H1 (cell line): Measurements from ENCODE around the gene TMEM161B. TPM values are rescaled to one million over a fixed set of nuclear protein-coding genes. Genes with fewer than 3 reads are reported as not detected.
A peak's percentile ranks its signal among the peaks of the same experiment; 100 is the strongest.

Experiments
- CTCF ChIA-PET: fragments of 300-600 bp; sonication (Branson Sonifier 250); formaldehyde crosslinking; loops from one replicate; lab custom pipeline; 2021; ENCODE audit not compliant: partially characterized antibody; lab: Charles Lee
- POLR2A ChIA-PET: fragments of 300-600 bp; sonication (Branson Sonifier 250); formaldehyde crosslinking; loops from one replicate; lab custom pipeline; 2021; ENCODE audit warnings: inconsistent platforms; ENCODE audit not compliant: partially characterized antibody; lab: Charles Lee
- DNase-seq, 2 experiments: peaks; one replicate each; pipeline versions ENCODE4 v3.0.0 to v3.0.0-alpha.2; 2010 to 2022; ENCODE audit warnings: low spot score in 2 of 2, low read depth in 1 of 2, mixed read lengths in 1 of 2
- FAIRE-seq: peaks from 2 replicates; lab custom pipeline; 2011; peaks lifted over from hg19 to GRCh38; lab: Jason Lieb, UNC
- H2AFZ ChIP-seq: 2 replicates; pipeline ENCODE4 v1.8.1; 2012; ENCODE audit warnings: low read length, inconsistent platforms
- H2AK5ac ChIP-seq: 2 replicates; pipeline ENCODE4 v1.6.1; 2013; ENCODE audit warnings: low read depth, low read length
- H2BK120ac ChIP-seq: replicated peaks from 2 replicates; pipeline ENCODE3; 2013; ENCODE audit warnings: low read depth, low read length, inconsistent platforms
- H2BK12ac ChIP-seq: 2 replicates; pipeline ENCODE4 v1.6.1; 2013; ENCODE audit warnings: low read depth, low read length
- H2BK15ac ChIP-seq: 2 replicates; pipeline ENCODE4 v1.6.1; 2013; ENCODE audit warnings: low read length
- H2BK20ac ChIP-seq: 2 replicates; pipeline ENCODE4 v1.6.1; 2013; ENCODE audit warnings: low read length
- H2BK5ac ChIP-seq: 2 replicates; pipeline ENCODE4 v1.6.1; 2013; ENCODE audit warnings: low read depth, low read length
- H3K14ac ChIP-seq: 2 replicates; pipeline ENCODE4 v1.6.1; 2013; ENCODE audit warnings: inconsistent platforms; ENCODE audit not compliant: insufficient read length
- H3K18ac ChIP-seq: 2 replicates; pipeline ENCODE4 v1.6.1; 2013; ENCODE audit warnings: low read length; ENCODE audit errors: extremely low read depth
- H3K23ac ChIP-seq: 2 replicates; pipeline ENCODE4 v1.6.1; 2013; ENCODE audit warnings: inconsistent platforms; ENCODE audit not compliant: insufficient read length
- H3K23me2 ChIP-seq: 2 replicates; pipeline ENCODE4 v1.6.1; 2013; ENCODE audit warnings: low read depth, low read length
- H3K27ac ChIP-seq: 2 replicates; pipeline ENCODE4 v1.6.1; 2011; ENCODE audit warnings: low read depth, low read length, inconsistent platforms
- H3K27me3 ChIP-seq, 4 experiments: replicated peaks in 1 of 4; 1 replicate in 1 of 4; 2 replicates in 3 of 4; pipeline versions ENCODE4 v1.6.1 to v1.8.1; 2011 to 2013; ENCODE audit warnings: low read length in 3 of 4, mild to moderate bottlenecking in 3 of 4, inconsistent platforms in 2 of 4, mixed read lengths in 2 of 4, moderate library complexity in 1 of 4; ENCODE audit not compliant: control insufficient read depth in 3 of 4, insufficient read depth in 3 of 4; ENCODE audit errors: extremely low read depth in 1 of 4
- H3K36me3 ChIP-seq, 4 experiments: 2 replicates each; pipeline versions ENCODE4 v1.6.1 to v1.8.1; 2011 to 2013; ENCODE audit warnings: mild to moderate bottlenecking in 4 of 4, low read length in 3 of 4, moderate library complexity in 2 of 4, control low read depth in 1 of 4, inconsistent platforms in 1 of 4; ENCODE audit not compliant: insufficient read depth in 4 of 4, control insufficient read depth in 2 of 4
- H3K4ac ChIP-seq: replicated peaks from 2 replicates; pipeline ENCODE3; 2013; ENCODE audit warnings: low read length, low read depth, mixed read lengths, inconsistent platforms; ENCODE audit not compliant: insufficient read length
- H3K4me1 ChIP-seq, 4 experiments: replicated peaks in 1 of 4; 1 replicate in 1 of 4; 2 replicates in 3 of 4; pipeline versions ENCODE4 v1.6.1 to v1.8.1; 2011 to 2013; ENCODE audit warnings: low read length in 3 of 4, inconsistent platforms in 2 of 4, mixed read lengths in 1 of 4; ENCODE audit not compliant: insufficient read depth in 4 of 4, control insufficient read depth in 3 of 4
- H3K4me2 ChIP-seq, 2 experiments: 2 replicates each; pipeline versions ENCODE4 v1.6.1 to v1.8.1; 2011 to 2013; ENCODE audit warnings: low read depth in 2 of 2, low read length in 2 of 2, control low read depth in 1 of 2, inconsistent platforms in 1 of 2, mild to moderate bottlenecking in 1 of 2; ENCODE audit not compliant: insufficient read depth in 1 of 2
- H3K4me3 ChIP-seq, 4 experiments: fragments of 200-600, 300-600 bp in 1 of 4; sonication (generic), shearing (Covaris generic), sonication (Bioruptor Twin) in 1 of 4; 2 replicates each; pipeline versions ENCODE4 v1.5.1 to v1.8.1; 2011 to 2016; ENCODE audit warnings: low read length in 4 of 4, low read depth in 3 of 4, control low read depth in 2 of 4, inconsistent platforms in 2 of 4, mild to moderate bottlenecking in 2 of 4, mixed read lengths in 1 of 4, moderate library complexity in 1 of 4; ENCODE audit not compliant: insufficient read depth in 2 of 4; ENCODE audit errors: extremely low read depth in 1 of 4
- H3K56ac ChIP-seq: replicated peaks from 2 replicates; pipeline ENCODE3; 2013; ENCODE audit warnings: low read depth, mild to moderate bottlenecking, mixed read lengths, low read length, inconsistent platforms; ENCODE audit not compliant: insufficient read length
- H3K79me1 ChIP-seq: 2 replicates; pipeline ENCODE4 v1.6.1; 2013; ENCODE audit warnings: low read depth, low read length, control low read depth
- H3K79me2 ChIP-seq, 2 experiments: 2 replicates each; pipeline versions ENCODE4 v1.6.1 to v1.8.1; 2012 to 2013; ENCODE audit warnings: low read length in 2 of 2, mild to moderate bottlenecking in 2 of 2, inconsistent platforms in 1 of 2; ENCODE audit not compliant: insufficient read depth in 2 of 2, control insufficient read depth in 1 of 2
- H3K9ac ChIP-seq, 4 experiments: replicated peaks in 1 of 4; 1 replicate in 1 of 4; 2 replicates in 3 of 4; pipeline versions ENCODE4 v1.6.1 to v1.8.1; 2011 to 2013; ENCODE audit warnings: low read depth in 3 of 4, low read length in 3 of 4, control low read depth in 2 of 4, mild to moderate bottlenecking in 2 of 4, moderate library complexity in 2 of 4, inconsistent platforms in 1 of 4; ENCODE audit errors: extremely low read depth in 1 of 4
- H3K9me3 ChIP-seq, 2 experiments: 2 replicates each; pipeline versions ENCODE4 v1.6.1 to v1.8.1; 2012 to 2013; ENCODE audit warnings: mild to moderate bottlenecking in 2 of 2, moderate library complexity in 2 of 2, control low read depth in 1 of 2, inconsistent platforms in 1 of 2, low read depth in 1 of 2, low read length in 1 of 2, mixed read lengths in 1 of 2; ENCODE audit not compliant: insufficient read depth in 2 of 2
- H4K20me1 ChIP-seq, 2 experiments: replicated peaks in 1 of 2; 2 replicates each; pipeline versions ENCODE3 to v1.8.1; 2011 to 2013; ENCODE audit warnings: inconsistent platforms in 2 of 2, low read length in 2 of 2, mild to moderate bottlenecking in 1 of 2; ENCODE audit not compliant: insufficient read depth in 2 of 2, control insufficient read depth in 1 of 2
- H4K5ac ChIP-seq: 2 replicates; pipeline ENCODE4 v1.6.1; 2013; ENCODE audit warnings: low read length, low read depth, mixed read lengths, inconsistent platforms; ENCODE audit not compliant: insufficient read length
- H4K8ac ChIP-seq: 2 replicates; pipeline ENCODE4 v1.8.0; 2013; ENCODE audit warnings: mild to moderate bottlenecking, moderate library complexity, low read length, inconsistent platforms; ENCODE audit not compliant: insufficient read depth; ENCODE audit errors: extremely low read depth
- H4K91ac ChIP-seq: replicated peaks from 2 replicates; pipeline ENCODE3; 2013; ENCODE audit warnings: low read length, mixed read lengths, inconsistent platforms; ENCODE audit not compliant: insufficient read length
- ASH2L ChIP-seq: fragments of 200-600, 300-600 bp; sonication (generic); IDR thresholded peaks from one replicate; pipeline ENCODE4 v1.7.1; 2017; ENCODE audit warnings: low read length
- ATF2 ChIP-seq: IDR thresholded peaks from 2 replicates; pipeline ENCODE4 v1.6.1; 2012; ENCODE audit warnings: low read length, inconsistent platforms
- BACH1 ChIP-seq: IDR thresholded peaks from 2 replicates; pipeline ENCODE4 v1.6.1; 2012; ENCODE audit warnings: low read length, improper control_type of control experiment
- CHD1 ChIP-seq: IDR thresholded peaks from 2 replicates; pipeline ENCODE4 v1.6.1; 2012; ENCODE audit warnings: low read depth, low read length, improper control_type of control experiment
- CREB1 ChIP-seq: IDR thresholded peaks from 2 replicates; pipeline ENCODE4 v1.6.1; 2012; ENCODE audit warnings: inconsistent platforms
- EP300 ChIP-seq, 2 experiments: IDR thresholded peaks; 1 replicate in 1 of 2; 2 replicates in 1 of 2; pipeline ENCODE4 v1.6.1; 2011 to 2012; ENCODE audit warnings: low read depth in 2 of 2, low read length in 2 of 2, mild to moderate bottlenecking in 2 of 2, borderline replicate concordance in 1 of 2, inconsistent platforms in 1 of 2, moderate library complexity in 1 of 2
- EZH2 ChIP-seq: fragments of 200-600 bp; sonication (generic); IDR thresholded peaks from 2 replicates; pipeline ENCODE4 v1.7.1; 2012; ENCODE audit warnings: low read depth, mild to moderate bottlenecking, moderate library complexity, low read length, inconsistent platforms; ENCODE audit not compliant: severe bottlenecking
- JUND ChIP-seq: IDR thresholded peaks from 2 replicates; pipeline ENCODE4 v1.6.1; 2011; ENCODE audit warnings: mild to moderate bottlenecking, improper control_type of control experiment, low read length
- MAX ChIP-seq: IDR thresholded peaks from 2 replicates; pipeline ENCODE4 v1.6.1; 2012; ENCODE audit warnings: inconsistent platforms
- WGBS, 2 experiments: shearing (Covaris generic) in 1 of 2; methylation state at CpG; one replicate each; pipeline versions ENCODE4 v1.1.6 to v1.1.7; 2013 to 2015; ENCODE audit warnings: low lambda C conversion rate in 2 of 2, mixed read lengths in 2 of 2, inconsistent platforms in 1 of 2, low coverage in 1 of 2, missing lambda C conversion rate in 1 of 2; ENCODE audit not compliant: insufficient replicate concordance in 2 of 2, insufficient coverage in 1 of 2, insufficient read length in 1 of 2; ENCODE audit errors: extremely low coverage in 1 of 2, missing lambda C conversion rate in 1 of 2; 5-methylcytosine and 5-hydroxymethylcytosine counted together
- polyA plus RNA-seq, 7 experiments: library from polyadenylated mRNA; depleted of rRNA in 3 of 7; stranded (reverse) in 5 of 7; unstranded in 2 of 7; fragments of >200 nt in 5 of 7; fragments of 200-250 nt in 2 of 7; gene quantifications; 1 replicate in 5 of 7; 2 replicates in 1 of 7; 4 replicates in 1 of 7; pipeline versions ENCODE4 v1.2.1 to v1.2.3, GENCODE V29; 2011 to 2013; ENCODE audit warnings: missing spikeins in 2 of 7, mixed read lengths in 2 of 7
- total RNA-seq: library from RNA; stranded (reverse); fragmentation: NEBNext Ultra II Directional; extraction: Animal tissue kit (Norgen Biotek cat#: 25700); gene quantifications from 2 replicates; pipeline ENCODE4 v1.2.1, GENCODE V29; 2021

Gene TMEM161B
- total and polyA plus RNA-seq, 2 of the 8 experiments (the other 6 are each of a cell fraction or from before 2014, with no cell fraction given), result 7.4 to 13.8 TPM

DNA sequence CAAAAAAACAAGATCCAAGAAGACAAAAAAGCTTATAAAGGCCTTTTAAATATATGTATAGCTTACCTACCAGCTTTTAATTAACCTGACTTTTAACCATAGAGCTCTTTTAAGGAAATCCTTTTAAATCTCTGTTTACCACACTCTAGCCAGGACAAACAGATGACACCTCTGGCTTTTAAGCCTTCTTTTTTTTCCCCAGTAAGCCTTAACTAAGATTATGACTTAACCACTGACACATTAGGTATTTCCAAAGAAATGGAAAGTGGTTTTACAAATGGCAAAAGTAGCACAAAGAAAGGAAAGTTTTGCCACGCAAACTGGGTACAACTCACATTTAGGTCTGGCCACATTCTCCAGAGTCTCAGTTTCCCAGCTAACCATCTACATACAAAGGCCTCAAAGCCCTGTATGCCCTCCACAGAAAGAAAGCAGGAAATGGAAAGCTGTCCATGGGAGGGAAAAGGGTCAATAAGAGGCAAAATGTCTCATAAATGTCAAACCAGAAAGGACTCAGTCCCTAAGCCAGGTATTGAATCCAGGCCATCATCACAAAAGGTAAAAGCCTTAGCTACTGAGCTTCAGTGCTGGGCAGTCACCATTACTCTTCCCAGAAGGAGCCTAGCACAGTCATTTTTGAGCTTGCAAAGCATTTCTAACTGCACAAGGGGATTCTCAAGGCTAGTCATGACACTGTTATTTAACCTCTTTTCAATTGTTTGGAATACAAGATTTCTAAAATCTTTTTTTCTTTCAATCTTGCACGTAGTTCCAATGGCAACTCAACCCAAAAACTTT lies 19.7 kb downstream of the TMEM161B start:
- peaks cover 3% of the 10 kb centered on the region; the same call in 1 of the 2 replicates for H3K79me1 ChIP-seq
- no peak overlapping the region for H3K4me3 ChIP-seq
- CTCF ChIA-PET, result interaction anchor here (1.3 to 1.6 kb wide), 2 partner anchors 12 to 432 kb away, joined by 5 to 8 read pairs; no protein-coding TSS in a partner anchor
- H3K36me3 ChIP-seq, result no peaks in the 10 kb centered on the region
- no peaks in the 10 kb centered on the region for H4K20me1 ChIP-seq
- H3K14ac ChIP-seq, result no peak overlapping the region
- no peak overlapping the region for H2BK5ac ChIP-seq
- peak overlapping the region; percentile 44; the same call in 1 of the 2 replicates for H2BK12ac ChIP-seq
- no peaks in the 10 kb centered on the region for H3K9me3 ChIP-seq
- TF ChIP-seq JUND (no peak), CREB1 (no peak), EP300 (IDR thresholded peaks at IDR 0.05; ENCODE audit: borderline replicate concordance in 1 of 2, low read depth in 2 of 2, low read length in 2 of 2) (no peak), CHD1 (no peak), MAX (no peak), ATF2 (no peak), ASH2L (no peak), EZH2 (no peak), BACH1 (no peak)
- TF ChIP-seq, all 59 proteins: peak for 0
- Histone ChIP-seq H4K8ac (no peak overlapping the region), H3K56ac (no peak overlapping the region), H2BK120ac (no peak overlapping the region), H3K4me2 (no peak overlapping the region; a peak in 1 of 4 replicates), H2BK20ac (0 out of 2 replicates have a peak overlapping the region, but pooled peaks have one; percentile 9), H3K4me1 (peaks cover 0 to 31% (median 11%) of the 10 kb centered on the region in 4 experiments; a peak in 4 of 7 replicates), H3K79me2 (peaks cover 3 to 100% of the 10 kb centered on the region in 2 experiments; a peak in 3 of 4 replicates), H4K91ac (peak overlapping the region; percentile 34), H3K23me2 (no peaks in the 10 kb centered on the region), H2AFZ (no peak overlapping the region), H3K27me3 (no peaks in the 10 kb centered on the region), H3K9ac (no peak overlapping the region), H3K4ac (no peak overlapping the region), H2BK15ac (no peak overlapping the region), H3K23ac (peak overlapping the region; percentile 6), H2AK5ac (0 out of 2 replicates have a peak overlapping the region, but pooled peaks have one; percentile 3), H3K18ac (0 out of 2 replicates have a peak overlapping the region, but pooled peaks have one; percentile 17), H3K27ac (no peak overlapping the region), H4K5ac (no peak overlapping the region)
- FAIRE-seq (no peak), DNase-seq (no peak)
- POLR2A ChIA-PET, result no interaction called here
- 91% methylated on average over 2 of the region's 2 CpGs; no CpG with 5 or more reads in 1 of the 2 experiments for WGBS, 2 experiments
